Hepatocyte (in vitro differentiated cells): ENCODE measurements around the gene SYT7. TPM values are rescaled to one million over a fixed set of nuclear protein-coding genes. Genes with fewer than 3 reads are reported as not detected.

Source experiments
- DNase-seq: peaks from one replicate; pipeline ENCODE4 v3.0.0-alpha.2; 2016; ENCODE audit warnings: low spot score
- H2AFZ ChIP-seq: fragments of 200-600 bp; sonication (generic); 2 replicates; pipeline ENCODE4 v1.6.0; 2016; ENCODE audit warnings: antibody characterized with exemption, mild to moderate bottlenecking
- H3K27ac ChIP-seq: fragments of 200-600 bp; sonication (generic); 2 replicates; pipeline ENCODE4 v1.5.1; 2016; ENCODE audit warnings: mild to moderate bottlenecking
- H3K27me3 ChIP-seq: fragments of 200-600 bp; sonication (generic); 2 replicates; pipeline ENCODE4 v1.6.1; 2016
- H3K36me3 ChIP-seq: fragments of 200-600 bp; sonication (generic); replicated peaks from 2 replicates; pipeline ENCODE4 v1.5.1; 2016; ENCODE audit warnings: low read depth; ENCODE audit not compliant: insufficient read depth
- H3K4me1 ChIP-seq: fragments of 200-600 bp; sonication (generic); 2 replicates; pipeline ENCODE4 v1.5.1; 2016; ENCODE audit warnings: mild to moderate bottlenecking, moderate library complexity; ENCODE audit not compliant: insufficient read depth
- H3K4me2 ChIP-seq: fragments of 200-600 bp; sonication (generic); 2 replicates; pipeline ENCODE4 v1.6.0; 2016
- H3K4me3 ChIP-seq: fragments of 200-600 bp; sonication (generic); 2 replicates; pipeline ENCODE4 v1.5.1; 2016; ENCODE audit warnings: mild to moderate bottlenecking
- H3K79me2 ChIP-seq: fragments of 200-600 bp; sonication (generic); 2 replicates; pipeline ENCODE4 v1.6.0; 2017; ENCODE audit warnings: mild to moderate bottlenecking
- H3K9me2 ChIP-seq: fragments of 200-600 bp; sonication (generic); replicated peaks from 2 replicates; pipeline ENCODE4 v1.6.0; 2017; ENCODE audit warnings: mild to moderate bottlenecking; ENCODE audit not compliant: insufficient read depth
- H3K9me3 ChIP-seq: fragments of 200-600 bp; sonication (generic); 2 replicates; pipeline ENCODE4 v1.5.1; 2016; ENCODE audit warnings: low read depth, mild to moderate bottlenecking
- H4K20me1 ChIP-seq: fragments of 200-600 bp; sonication (generic); 2 replicates; pipeline ENCODE4 v1.6.0; 2016; ENCODE audit warnings: mild to moderate bottlenecking; ENCODE audit not compliant: insufficient read depth, poor library complexity, severe bottlenecking
- CTCF ChIP-seq: fragments of 200-600 bp; sonication (generic); IDR thresholded peaks from 2 replicates; pipeline ENCODE4 v1.5.1; 2016; ENCODE audit warnings: antibody characterized with exemption, mild to moderate bottlenecking; ENCODE audit not compliant: poor library complexity
- EZH2 ChIP-seq: fragments of 200-600 bp; sonication (generic); IDR thresholded peaks from 2 replicates; pipeline ENCODE4 v1.6.1; 2016; ENCODE audit warnings: antibody characterized with exemption, mild to moderate bottlenecking, borderline replicate concordance
- EZH2phosphoT487 ChIP-seq: fragments of 200-600 bp; sonication (generic); IDR thresholded peaks from one replicate; pipeline ENCODE4 v1.6.1; 2018; ENCODE audit warnings: antibody characterized with exemption, mild to moderate bottlenecking, low read depth, moderate library complexity; ENCODE audit not compliant: unreplicated experiment, severe bottlenecking
- WGBS: methylation state at CpG from one replicate; pipeline ENCODE4 v1.1.6; 2016; ENCODE audit warnings: low lambda C conversion rate; ENCODE audit errors: missing lambda C conversion rate; 5-methylcytosine and 5-hydroxymethylcytosine counted together
- polyA plus RNA-seq: library from polyadenylated mRNA; unstranded; fragments of >200 nt; fragmentation: Nextera tagmentation; extraction: Ambion mirVana; gene quantifications from 2 replicates; pipeline ENCODE4 v1.2.1, GENCODE V29; 2016
- total RNA-seq: library from RNA; depleted of rRNA; stranded (reverse); fragments of >200 nt; gene quantifications from 2 replicates; pipeline ENCODE4 v1.2.3, GENCODE V29; 2014

SYT7 gene
- total and polyA plus RNA-seq, 2 experiments from 2014 or later = 11.3 to 15.5 TPM

- no peaks in the 10 kb centered on the region for H4K20me1 ChIP-seq
- TF ChIP-seq CTCF (no peak), EZH2phosphoT487 (no peak), EZH2 (no peak)
- 83% methylated on average over 5 of the region's 5 CpGs for WGBS
- H3K27ac ChIP-seq = no peak overlapping the region
- no peaks in the 10 kb centered on the region for H3K9me2 ChIP-seq
- no peaks in the 10 kb centered on the region for H3K79me2 ChIP-seq
- H3K4me3 ChIP-seq = no peak overlapping the region
- H2AFZ ChIP-seq = no peak overlapping the region
- H3K27me3 ChIP-seq = no peaks in the 10 kb centered on the region
- H3K9me3 ChIP-seq = no peaks in the 10 kb centered on the region
- H3K4me2 ChIP-seq = no peak overlapping the region
- no peak for DNase-seq
- peaks cover 24% of the 10 kb centered on the region for H3K4me1 ChIP-seq
- H3K36me3 ChIP-seq = no peaks in the 10 kb centered on the region
These were observed 94.1 kb downstream of the SYT7 start for GRCh38 chr11:61486779-61487178.

- 88% methylated on average over 6 of the region's 6 CpGs for WGBS
- no peaks in the 10 kb centered on the region for H3K79me2 ChIP-seq
- no peak overlapping the region for H3K4me2 ChIP-seq
- H3K9me3 ChIP-seq = no peaks in the 10 kb centered on the region
- no peaks in the 10 kb centered on the region for H3K9me2 ChIP-seq
- no peak overlapping the region for H2AFZ ChIP-seq
- peaks cover 24% of the 10 kb centered on the region for H3K4me1 ChIP-seq
- H4K20me1 ChIP-seq = no peaks in the 10 kb centered on the region
- H3K4me3 ChIP-seq = no peak overlapping the region
- no peak for TF ChIP-seq CTCF
- no peak for TF ChIP-seq EZH2
- TF ChIP-seq EZH2phosphoT487 = no peak
- DNase-seq = no peak
- H3K27ac ChIP-seq = no peak overlapping the region
- no peaks in the 10 kb centered on the region for H3K27me3 ChIP-seq
- no peaks in the 10 kb centered on the region for H3K36me3 ChIP-seq
These were observed 94.8 kb downstream of the SYT7 start for GRCh38 chr11:61486011-61486620.

- Histone ChIP-seq H3K36me3 (no peaks in the 10 kb centered on the region), H4K20me1 (no peaks in the 10 kb centered on the region), H3K4me3 (no peak overlapping the region), H3K9me3 (no peaks in the 10 kb centered on the region), H3K9me2 (no peaks in the 10 kb centered on the region), H3K4me2 (no peak overlapping the region), H2AFZ (no peak overlapping the region), H3K4me1 (peaks cover 19% of the 10 kb centered on the region), H3K79me2 (no peaks in the 10 kb centered on the region), H3K27me3 (no peaks in the 10 kb centered on the region), H3K27ac (no peak overlapping the region)
- WGBS = 94% methylated on average over 11 of the region's 11 CpGs
- TF ChIP-seq EZH2 = no peak
- TF ChIP-seq EZH2phosphoT487 = no peak
- no peak for TF ChIP-seq CTCF
- DNase-seq = no peak
These were observed 95.8 kb downstream of the SYT7 start for GRCh38 chr11:61485080-61485479.

GRCh38 chr11:61484541-61484940 is 96.3 kb downstream of the SYT7 start:
- no peak for DNase-seq
- H3K27ac ChIP-seq = no peak overlapping the region
- no peaks in the 10 kb centered on the region for H4K20me1 ChIP-seq
- no peaks in the 10 kb centered on the region for H3K27me3 ChIP-seq
- no peak overlapping the region for H3K4me2 ChIP-seq
- no peaks in the 10 kb centered on the region for H3K9me2 ChIP-seq
- no peaks in the 10 kb centered on the region for H3K79me2 ChIP-seq
- TF ChIP-seq CTCF (no peak), EZH2 (no peak), EZH2phosphoT487 (no peak)
- no peaks in the 10 kb centered on the region for H3K9me3 ChIP-seq
- H3K4me1 ChIP-seq = peaks cover 14% of the 10 kb centered on the region
- no peak overlapping the region for H3K4me3 ChIP-seq
- H3K36me3 ChIP-seq = no peaks in the 10 kb centered on the region
- no peak overlapping the region for H2AFZ ChIP-seq
- WGBS = 76% methylated on average over 11 of the region's 11 CpGs
